NCI-H1048 (cell line): ENCODE measurements around the gene PROZ.

Source experiments
- DNase-seq: peaks from one replicate; lab custom pipeline; 2025; lab: John Stamatoyannopoulos, UW

Gene PROZ

DNA sequence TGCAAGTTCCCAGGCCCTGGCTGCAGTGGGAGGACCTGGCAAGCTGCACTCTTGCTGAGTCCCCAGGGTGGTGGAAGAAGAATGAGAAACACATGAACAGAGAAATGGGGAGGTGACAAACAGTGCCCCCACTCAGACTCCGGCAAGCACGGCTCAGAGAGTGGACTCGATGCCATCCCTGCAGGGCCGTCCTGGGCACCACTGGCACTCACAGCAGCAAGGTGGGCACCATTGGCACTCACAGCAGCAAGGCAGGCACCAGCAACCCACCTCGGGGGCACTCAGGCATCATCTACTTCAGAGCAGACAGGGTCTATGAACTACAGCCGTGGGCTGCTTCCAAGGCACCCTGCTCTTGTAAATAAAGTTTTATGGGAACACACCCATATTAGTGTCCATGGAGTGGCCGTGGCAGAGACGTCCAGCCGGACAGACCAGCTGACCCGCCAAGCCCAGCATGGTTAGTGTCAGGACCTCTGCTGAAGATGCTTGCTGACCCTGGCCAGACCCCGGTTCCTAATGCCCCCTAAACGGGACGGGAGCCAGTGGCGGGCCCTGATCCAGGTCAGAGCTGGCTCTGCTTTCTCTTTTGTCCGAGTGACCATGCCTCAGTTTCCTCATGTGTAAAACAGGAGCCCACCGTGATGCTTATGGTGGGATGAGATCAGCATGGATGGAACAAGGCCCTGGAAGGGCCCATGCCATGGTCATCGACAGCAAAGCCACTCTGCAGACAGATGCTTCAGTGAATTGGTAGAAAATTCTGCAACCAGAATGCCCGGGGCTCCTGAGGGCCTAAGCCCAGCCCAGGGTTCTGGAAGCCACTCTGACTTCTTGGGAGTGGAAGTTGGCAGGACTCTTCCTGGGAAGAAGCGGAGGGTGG lies 37.9 kb upstream of the PROZ start:
- DNase-seq, result no peak

DNA sequence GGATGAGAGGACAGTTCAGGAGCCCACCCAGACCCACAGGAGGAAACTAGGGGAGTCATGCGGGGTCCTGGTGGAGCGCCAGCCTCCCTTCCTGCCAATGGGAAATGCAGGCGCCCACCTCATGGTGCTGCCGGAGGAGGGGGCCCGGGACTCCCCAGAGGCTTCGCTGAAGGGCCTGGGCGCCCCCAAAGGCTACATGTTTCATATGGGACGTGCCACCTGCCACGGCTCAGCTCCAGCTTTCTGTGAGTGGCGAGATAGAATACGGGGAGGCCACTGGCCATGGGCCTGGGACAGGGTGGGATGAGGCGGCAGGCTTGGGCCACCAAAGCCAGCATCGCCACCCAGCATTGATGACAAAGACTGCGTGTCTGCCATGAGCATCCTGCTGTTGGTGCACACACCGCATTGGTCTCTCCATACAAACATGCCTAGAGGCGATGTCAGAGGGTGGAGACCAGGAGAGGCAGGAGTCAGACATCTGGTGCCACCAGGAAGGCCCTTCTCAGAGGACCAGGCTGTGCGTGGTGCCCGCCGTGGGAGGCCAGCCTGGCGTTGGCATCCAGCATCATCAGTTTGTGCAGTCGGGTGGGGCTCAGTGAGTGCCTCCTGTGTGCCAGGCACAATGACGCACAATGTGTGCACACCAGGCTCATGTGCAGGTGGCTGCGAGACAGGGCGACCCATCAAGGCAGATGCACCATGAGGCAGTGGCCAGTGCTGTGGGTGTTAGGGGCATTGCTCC lies 37.1 kb upstream of the PROZ start:
- DNase-seq, result no peak

DNA sequence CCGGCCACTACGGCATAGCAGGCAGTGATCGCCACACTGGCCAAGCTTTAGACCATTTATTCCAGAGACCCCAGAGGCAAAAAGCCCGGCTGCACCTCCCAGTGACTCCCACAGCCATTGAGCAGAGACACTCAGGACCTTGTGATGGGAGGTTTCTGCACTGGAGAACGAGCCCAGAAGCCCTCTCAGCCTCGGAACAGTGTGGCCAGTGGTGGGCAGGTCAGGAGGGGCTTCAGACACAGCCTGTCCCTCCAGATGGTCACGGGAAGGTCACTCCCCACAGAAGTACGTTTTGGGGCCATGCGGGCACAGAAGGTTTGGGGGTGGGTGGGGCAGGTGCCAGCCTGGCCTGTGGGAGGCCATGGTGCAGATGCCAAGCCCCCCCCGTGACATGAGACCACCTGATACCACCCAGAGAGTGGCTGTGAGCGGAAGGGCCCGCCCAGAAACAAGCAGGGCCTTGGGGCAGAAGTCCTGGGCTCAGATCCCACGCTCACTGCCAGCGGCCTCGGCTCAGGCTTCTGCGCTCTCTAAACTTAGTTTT lies 36.4 kb upstream of the PROZ start:
- DNase-seq, result no peak

DNA sequence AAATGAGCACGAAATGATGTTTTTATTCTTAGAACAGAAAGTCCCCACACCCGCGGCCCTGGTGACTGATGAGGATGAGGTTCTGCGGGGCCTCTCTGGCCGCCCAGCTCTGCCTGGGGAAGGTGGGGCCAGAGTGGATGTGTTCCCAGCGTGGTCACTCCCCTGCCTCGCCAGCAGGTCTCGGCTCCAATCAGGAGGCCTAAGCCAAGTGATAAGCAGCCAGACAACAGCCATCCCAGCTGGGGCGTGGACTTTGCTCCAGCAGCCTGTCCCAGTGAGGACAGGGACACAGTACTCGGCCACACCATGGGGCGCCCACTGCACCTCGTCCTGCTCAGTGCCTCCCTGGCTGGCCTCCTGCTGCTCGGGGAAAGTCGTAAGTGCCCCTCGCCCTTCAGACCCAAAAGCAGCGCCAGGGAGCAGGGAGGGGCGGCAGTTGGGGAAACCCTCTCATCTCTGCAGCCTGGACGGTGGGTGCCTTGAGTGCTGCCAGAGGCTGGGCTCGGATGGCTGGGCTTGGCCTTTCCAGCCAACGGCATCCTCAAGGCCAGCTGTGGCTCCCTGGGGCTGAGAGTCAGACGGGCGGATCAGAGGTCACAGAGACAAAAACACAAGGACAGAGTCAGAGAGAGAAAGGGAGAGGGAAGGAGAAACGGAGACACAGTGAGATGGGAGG lies 35.8 kb upstream of the PROZ start, which contains the start of gene F10:
Gene F10, plus strand, starts transcription at position 250 of the 676 bp plus-strand sequence. Its CDS starts 57 bp downstream, at position 307.
- DNase-seq, result no peak

DNA sequence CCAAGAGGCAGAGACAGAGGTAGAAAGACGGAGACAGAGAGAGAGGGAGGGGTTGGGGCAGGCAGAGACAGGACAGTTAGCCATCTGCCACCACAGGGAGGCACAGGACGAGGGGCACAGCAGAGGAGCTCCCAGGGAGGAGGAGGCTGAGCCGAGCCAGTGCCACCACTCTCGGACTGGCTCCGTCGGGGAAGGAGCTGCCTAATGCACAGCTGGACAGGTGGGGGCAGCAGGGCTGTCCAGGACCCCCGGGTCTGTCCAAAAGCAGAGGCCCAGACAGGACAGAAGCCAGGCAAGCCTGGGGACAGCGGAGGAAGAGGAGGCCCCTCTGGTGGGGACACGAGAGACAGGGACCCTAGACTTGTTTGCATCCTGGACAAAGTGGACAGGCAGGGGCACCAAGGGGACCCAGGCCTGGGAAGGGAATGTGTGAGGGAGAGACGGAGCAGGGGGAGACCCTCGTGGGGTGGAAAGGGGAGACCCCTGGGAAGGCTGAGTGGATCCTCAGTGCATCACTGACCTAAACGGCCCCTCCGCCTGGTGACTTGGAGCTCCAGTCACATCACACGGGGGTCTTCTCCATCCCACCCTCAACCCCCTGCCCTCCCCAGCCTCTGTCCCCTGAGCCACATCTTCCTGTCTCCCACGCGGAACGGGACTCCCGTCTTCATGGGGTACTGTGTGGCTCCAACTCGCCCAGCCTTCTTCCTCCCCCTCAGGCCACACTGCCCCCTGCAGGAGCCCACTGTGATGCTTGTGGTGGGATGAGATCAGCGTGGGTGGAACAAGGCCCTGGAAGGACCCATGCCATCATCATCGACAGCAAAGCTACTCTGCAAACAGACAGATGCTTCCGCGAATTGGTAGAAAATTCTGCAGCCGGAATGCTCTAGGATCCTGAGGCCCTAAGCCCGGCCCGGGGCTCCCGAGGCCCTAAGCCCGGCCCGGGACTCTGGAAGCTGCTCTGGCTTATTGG lies 34.9 kb upstream of the PROZ start:
- DNase-seq, result no peak

DNA sequence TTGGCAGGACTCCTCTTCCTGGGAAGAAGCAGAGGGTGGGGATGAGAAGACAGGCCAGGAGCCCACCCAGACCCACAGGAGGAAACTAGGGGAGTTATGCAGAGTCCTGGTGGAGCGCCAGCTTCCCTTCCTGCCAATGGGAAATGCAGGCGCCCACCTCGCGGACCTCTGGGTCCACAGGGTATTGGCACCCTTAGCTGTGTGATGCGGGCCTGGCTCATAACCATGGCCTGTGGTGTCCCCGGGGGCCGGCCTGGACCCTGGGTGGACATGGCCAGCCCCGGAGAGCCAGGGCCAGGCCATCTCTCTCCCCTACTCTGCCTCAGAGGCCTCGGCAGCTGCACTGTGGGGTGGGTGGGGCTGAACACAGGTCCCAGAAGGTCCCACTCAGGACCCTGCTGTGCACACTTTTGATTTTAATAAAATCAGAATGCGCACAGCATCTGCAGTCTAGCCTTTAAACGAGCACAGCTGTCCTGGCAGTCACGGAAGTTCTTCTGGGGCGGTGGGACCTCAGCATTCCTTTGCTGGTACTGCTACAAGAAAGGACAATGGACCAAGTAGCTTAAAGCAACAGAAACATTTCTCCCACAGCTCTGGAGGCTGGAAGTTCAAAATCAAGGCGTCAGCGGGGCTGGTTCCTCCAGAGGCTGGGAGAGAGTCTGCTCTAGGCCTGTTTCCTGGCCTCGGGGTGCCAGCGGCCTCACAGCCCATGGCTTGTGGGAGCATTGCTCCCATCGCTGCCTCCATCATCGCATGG lies 34.1 kb upstream of the PROZ start:
- DNase-seq, result no peak

DNA sequence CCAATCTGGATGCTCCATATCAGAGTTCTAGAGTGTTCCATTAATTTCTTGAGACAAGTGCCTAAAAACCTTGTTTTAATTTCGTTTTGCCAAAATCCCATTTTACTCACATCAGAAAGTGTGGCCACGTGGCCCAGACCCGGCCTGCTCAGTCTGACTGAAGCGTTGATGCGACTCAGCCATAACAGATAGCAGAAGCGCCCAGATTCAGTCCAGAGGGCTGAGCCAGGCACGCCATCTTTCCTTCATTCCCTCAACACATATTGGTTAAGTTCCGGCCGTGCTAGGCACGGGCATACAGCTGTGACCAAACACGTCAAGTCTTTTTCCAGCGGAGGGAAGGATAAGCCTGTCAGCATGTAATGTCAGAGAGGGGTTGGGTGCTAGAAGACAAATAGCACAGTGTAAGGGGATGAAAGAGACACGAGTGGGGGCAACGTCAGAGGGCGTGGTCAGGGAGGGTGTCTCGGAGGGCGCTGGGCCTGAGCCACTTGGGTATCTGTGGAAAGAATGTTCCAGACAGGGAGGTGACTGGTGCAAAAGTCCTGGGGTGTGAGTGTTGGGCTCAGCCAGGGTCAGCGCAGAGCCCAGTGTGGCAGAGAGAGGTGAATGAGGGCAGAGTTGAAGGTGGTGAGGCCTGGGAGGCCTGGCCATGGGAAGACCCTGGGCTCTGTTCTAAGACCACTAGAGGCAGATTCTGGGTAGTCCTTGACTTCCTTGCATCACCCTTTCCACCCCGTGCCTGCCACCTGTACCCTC lies 32.8 kb upstream of the PROZ start:
- no peak for DNase-seq

DNA sequence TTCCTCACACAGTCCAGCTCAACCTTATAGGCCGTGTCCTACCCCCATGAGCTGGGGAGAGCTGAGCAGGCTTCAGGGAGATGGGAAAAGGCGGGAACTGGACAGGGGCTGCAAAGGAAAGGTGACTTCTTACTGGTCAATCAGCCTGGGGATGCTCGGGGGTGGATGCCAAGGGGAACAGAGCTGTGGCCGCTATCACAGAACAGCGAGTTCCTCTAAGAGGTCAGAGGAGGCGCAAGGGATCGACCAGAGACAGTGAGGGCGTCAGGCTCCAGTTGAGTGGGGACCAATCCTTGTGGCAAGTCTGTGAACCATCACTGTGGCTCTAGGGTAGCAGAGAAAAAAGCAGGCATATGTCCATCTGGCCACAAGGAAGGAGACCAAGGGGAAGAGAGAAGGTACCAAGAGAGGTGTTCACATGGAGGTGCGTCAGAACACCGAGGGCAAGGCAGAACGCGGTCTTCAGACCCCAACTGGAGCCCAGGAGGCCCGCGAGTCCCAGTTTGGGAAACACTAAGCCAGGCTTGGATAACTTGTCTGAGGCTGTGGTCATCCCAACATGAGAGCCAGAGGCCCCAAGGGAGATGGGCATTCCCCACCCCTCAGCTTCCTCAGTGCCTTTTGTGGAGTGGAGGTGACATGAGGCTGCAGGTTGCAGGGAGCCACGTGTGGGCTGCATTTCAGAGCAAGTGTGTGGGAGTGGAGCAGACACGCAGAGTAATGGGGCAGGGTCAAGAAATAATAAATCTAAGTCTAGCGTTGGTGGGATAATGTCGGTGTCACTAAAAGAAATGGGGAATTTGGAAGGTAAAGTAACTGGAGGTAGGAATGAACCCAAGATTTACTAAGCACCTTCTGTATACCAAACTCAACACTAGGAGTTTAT lies 31.9 kb upstream of the PROZ start:
- DNase-seq, result no peak

DNA sequence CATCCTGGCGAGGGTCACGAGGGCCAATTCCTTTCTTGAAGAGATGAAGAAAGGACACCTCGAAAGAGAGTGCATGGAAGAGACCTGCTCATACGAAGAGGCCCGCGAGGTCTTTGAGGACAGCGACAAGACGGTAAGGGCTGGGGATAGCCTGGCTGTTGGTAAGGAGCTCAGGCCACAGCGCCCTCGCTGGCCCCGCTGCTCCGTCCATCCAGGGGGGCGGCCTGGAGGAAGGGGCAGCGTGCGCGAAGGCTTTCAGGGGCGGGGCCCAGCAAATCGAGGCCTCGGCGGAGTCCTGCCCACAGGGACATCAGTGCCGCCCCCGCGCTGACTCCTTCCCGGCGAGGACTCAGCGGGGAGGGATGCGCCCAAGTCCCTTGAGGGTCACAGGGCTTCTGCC lies 29.0 kb upstream of the PROZ start:
- no peak for DNase-seq

DNA sequence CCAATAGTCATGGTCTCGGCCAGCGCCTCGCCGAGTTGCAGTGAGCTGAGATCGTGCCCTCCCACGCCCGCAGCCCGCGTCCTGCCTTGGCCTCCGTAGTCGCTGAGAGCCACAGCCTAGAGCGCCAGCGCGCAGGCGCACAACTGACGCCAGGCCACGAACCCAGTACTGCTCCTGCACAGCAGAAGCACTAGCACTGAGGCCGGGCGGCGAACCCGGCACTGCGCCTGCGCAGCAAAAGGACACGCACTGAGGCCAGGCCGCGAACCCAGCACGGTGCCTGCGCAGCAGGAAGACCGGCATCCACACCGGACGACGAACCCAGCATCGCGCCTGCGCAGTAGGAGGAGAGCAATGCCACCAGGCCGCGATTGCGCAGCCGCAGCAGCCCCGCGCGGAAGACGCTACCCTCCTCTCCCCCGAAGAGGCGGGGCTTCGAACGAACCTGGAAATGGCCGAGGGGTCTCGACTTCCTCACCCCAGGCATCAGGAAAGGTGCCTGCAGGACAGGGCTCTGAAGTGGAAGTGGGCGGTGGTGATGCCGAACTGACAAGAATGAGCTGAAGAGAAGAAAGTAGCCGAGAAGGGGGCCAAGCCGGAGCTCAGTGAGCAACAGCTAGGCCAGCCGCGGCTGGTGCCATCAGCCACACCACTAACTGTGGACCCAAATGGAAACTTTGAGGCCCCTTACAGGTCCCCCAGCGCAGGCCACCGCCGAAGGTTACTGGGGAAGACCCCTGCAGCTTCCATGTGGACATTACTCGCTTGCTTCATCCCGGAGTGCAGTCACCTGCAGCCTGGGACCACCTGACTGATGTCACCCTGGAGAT lies 28.3 kb upstream of the PROZ start:
- no peak for DNase-seq

DNA sequence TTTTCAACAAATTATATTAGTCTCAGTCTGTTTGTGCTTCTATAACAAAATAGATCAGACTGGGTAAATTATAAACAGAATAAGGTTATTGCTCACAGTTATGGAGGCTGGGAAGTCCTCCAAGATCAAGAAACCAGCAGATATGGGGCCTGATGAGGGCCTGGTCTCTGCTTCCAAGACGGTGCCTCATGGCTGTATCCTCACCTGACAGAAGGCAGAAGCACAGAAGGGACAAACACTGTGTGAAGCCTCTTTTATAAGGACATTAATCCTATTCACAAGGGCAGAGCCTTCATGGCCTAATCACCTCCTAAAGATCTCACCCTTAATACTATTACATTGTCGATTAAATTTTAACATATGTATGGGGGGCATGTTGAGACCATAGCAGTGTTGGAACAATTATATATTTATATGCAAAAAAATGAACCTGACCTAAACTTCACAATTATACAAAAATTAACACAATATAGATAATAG lies 23.1 kb upstream of the PROZ start:
- no peak for DNase-seq

DNA sequence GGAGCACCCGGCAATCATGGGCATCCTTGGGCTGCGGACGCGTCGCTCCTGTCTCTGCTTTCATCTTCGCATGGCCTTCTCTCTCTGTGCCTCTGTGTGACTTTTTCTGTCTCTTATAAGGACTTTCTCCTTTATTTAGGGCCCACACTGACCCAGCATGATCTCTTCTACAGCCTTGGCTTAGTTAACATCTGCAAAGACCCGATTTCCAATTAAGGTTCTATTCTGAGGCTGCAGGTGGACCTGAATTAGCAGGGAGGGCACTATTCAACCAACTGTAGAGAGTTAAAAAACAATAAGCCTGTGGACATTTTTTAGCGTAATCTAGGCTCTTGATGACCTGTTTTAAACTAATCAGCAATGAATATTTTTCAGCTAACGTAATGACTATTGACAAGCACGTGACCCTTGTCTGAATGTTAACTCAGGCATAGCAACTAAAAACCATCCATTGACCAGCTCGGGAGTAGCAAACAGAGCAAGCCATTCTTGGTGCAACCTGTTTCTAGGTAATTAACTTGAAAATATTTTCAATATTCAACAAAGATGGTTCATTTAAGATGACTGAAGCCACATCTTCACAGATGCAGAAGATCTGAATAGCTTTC lies 20.7 kb upstream of the PROZ start:
- no peak for DNase-seq

DNA sequence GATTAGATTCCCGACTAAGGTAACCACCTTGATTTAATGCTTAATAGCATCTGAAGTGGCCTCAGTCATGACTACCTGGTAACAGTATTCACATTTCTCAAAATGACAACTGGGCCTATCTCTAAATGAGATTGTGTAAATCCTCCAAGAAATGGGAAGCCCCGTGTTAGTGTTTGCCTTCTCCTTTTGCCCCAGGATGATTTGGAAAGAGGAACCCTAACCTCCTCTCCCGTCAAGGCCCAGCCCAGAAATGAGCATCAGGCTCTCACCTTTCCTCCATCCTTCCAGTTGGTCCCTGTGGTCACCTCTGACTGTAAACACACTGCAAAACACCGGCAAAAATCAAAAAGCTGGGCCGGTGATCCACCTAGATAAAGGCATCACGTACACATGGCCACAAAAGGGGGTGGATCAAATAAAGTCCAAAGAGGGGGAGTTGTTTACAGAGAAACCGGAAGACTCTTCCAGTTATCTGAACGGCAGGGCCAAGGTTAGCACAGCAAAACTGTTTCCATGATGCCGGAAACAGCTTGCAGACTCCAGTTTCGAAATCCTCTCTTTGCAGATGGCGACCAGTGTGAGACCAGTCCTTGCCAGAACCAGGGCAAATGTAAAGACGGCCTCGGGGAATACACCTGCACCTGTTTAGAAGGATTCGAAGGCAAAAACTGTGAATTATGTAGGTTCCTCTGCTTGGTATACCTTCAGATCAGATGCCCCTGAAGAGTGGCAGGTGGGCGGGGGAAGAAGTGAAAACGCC lies 19.5 kb upstream of the PROZ start:
- DNase-seq, result no peak

DNA sequence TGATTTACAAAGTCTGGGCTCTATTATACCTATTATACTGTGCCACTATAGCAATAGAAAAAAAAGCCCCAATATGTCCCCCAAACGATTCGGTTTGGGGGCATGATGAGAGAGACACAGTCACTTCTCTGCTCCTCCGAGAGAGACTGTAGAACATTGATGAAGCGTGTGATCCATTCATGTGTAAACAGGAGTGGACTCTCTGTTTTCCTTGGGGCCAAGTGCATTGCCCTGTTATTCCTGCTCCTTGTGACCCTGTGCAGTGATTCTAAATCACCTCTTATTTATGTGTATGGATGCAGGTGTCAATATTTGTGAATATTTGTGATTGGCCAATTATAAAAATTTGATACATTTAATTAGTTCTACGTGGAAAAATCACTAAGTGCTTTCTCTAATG lies 18.9 kb upstream of the PROZ start:
- DNase-seq, result no peak

DNA sequence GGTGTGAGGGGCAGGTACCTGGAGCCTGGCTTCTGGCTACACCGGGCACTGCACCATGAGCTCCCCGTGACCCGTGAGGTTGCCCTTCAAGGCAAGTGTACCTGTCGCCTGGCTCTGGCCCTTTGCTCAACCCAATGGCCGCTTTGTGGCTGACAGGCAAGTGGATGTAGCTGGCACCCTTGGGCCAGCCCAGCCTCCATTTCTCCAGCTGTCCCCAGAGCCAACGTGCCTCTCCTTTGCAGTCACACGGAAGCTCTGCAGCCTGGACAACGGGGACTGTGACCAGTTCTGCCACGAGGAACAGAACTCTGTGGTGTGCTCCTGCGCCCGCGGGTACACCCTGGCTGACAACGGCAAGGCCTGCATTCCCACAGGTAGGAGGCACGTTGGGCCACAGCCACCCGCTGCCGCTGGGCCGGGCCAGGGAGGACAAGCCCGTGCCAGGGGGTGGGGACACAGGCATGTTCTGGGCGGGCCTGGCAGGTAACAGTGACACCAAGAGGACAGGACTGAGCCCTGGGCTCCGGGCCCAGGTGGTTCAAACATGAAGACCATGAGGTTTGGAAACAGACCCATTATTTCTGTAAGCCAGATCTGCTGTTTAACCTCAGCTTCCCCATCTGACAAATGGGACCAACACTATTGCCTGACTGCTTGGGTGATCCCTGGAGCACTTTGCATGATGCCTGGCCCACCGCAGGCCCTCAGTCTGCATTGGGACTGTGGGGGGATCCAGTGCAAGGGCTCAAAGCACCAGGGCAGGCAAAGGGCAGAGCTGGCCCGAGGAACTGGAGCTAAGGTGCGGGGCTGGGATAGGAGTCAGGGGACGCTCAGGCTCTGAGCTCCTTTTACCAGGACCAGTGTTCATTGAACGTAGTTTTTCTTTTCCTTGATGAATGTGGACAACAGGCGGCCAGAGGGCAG lies 17.5 kb upstream of the PROZ start:
- DNase-seq, result no peak
